Measurements from ENCODE around the gene PEX10. TPM values are rescaled to one million over a fixed set of nuclear protein-coding genes. Genes with fewer than 3 reads are reported as not detected.

The PEX10 gene
- total RNA-seq, 2 donors from 2014 or later: 18.1 to 26.5 TPM

DNA sequence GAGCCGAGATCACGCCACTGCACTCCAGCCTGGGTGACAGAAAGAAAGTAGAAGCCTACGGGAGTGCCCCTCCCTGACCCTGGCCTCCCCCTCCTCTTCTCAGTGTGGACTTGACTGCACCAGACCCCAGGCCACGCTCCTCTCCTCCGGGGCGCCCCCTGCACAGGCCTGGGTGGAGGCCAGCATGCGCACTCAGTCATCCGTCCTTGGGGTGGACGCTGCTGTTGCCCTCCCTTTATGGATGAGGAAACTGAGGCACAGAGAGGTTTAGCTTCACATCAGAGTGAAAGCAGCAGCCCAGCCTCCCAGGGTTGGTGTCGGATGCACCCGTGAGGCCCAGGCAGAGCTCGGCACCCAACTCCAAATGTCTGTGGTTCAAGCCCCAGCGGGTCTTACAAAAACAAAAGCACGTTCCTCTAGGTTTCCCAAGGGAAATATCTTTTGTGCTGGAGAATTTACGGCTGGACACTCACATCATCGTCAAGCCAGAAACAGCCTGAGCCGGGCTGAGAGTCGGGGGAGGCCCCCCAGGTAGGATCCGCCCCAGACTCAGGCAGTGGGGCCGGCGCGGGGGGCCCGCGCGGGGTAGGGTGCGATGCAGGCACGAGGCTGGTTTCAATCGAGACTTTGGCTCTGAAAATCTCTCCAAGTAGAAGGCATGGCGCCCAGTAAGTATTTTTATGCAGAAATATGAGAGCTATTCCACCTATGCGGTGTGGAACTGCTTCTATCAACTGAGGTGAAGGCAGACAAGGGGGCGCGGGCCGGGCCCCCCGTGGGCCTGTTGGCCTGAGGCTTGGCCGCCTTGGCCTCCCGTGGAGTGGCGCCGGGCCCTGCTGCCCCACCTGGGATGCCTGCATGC is 57.6 kb downstream of the PEX10 start:
- H3K27me3 ChIP-seq: no peaks in the 10 kb centered on the region
- TF ChIP-seq, protein P1, sequence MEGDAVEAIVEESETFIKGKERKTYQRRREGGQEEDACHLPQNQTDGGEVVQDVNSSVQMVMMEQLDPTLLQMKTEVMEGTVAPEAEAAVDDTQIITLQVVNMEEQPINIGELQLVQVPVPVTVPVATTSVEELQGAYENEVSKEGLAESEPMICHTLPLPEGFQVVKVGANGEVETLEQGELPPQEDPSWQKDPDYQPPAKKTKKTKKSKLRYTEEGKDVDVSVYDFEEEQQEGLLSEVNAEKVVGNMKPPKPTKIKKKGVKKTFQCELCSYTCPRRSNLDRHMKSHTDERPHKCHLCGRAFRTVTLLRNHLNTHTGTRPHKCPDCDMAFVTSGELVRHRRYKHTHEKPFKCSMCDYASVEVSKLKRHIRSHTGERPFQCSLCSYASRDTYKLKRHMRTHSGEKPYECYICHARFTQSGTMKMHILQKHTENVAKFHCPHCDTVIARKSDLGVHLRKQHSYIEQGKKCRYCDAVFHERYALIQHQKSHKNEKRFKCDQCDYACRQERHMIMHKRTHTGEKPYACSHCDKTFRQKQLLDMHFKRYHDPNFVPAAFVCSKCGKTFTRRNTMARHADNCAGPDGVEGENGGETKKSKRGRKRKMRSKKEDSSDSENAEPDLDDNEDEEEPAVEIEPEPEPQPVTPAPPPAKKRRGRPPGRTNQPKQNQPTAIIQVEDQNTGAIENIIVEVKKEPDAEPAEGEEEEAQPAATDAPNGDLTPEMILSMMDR (IDR thresholded peaks at IDR 0.05): no peak
- TF ChIP-seq POLR2A (IDR thresholded peaks at IDR 0.05): no peak
- intact Hi-C loops (cut with DNase I): no loop called here
- 87 to 89% methylated on average over 15 to 36 of the region's 38 CpGs for WGBS, 2 donors
- no peak overlapping the region for H3K4me3 ChIP-seq
- H3K27ac ChIP-seq: no peak overlapping the region
- no peak for DNase-seq
- H3K4me1 ChIP-seq: no peaks in the 10 kb centered on the region
- no peaks in the 10 kb centered on the region for H3K36me3 ChIP-seq (replicated peaks in 1 of 2; ENCODE audit: insufficient read depth in 1 of 2, low read depth in 2 of 2)
- no peak for ATAC-seq
- H3K9me3 ChIP-seq: no peaks in the 10 kb centered on the region

Other genes starting within 250 kb of the PEX10 start
- gene FAAP20, start 217.8 kb downstream of the PEX10 start, total RNA-seq: 10 to 100 TPM; 19.8 to 23.6 TPM
- gene SKI, start 184.2 kb downstream of the PEX10 start, total RNA-seq: 10 to 100 TPM; 15.8 to 33.0 TPM
- 10 to 100 TPM in 1 of 2 donors, 1 to 10 TPM in 1; 7.0 to 17.8 TPM for gene MORN1, start 21.0 kb downstream of the PEX10 start, total RNA-seq
- gene RER1, start 20.7 kb downstream of the PEX10 start, total RNA-seq: 10 to 100 TPM; 50.3 to 57.7 TPM
- 10 to 100 TPM in 1 of 2 donors, 1 to 10 TPM in 1; 5.7 to 27.4 TPM for gene PLCH2, start 63.7 kb upstream of the PEX10 start, total RNA-seq
- 10 to 100 TPM; 13.7 to 31.3 TPM for gene PANK4, start 114.0 kb upstream of the PEX10 start, total RNA-seq
- not detected for gene HES5, start 117.7 kb upstream of the PEX10 start, total RNA-seq
- gene TNFRSF14, start 143.8 kb upstream of the PEX10 start, total RNA-seq: 10 to 100 TPM; 25.9 to 58.3 TPM
- 1 to 10 TPM; 5.6 to 8.8 TPM for gene PRXL2B, start 174.2 kb upstream of the PEX10 start, total RNA-seq
- gene MMEL1, start 220.5 kb upstream of the PEX10 start, total RNA-seq: not detected